Breast epithelium (tissue), 3 donors: ENCODE measurements around the gene ERCC6.

Experiments
- POLR2A ChIP-seq: fragments of 450-650 bp; IDR thresholded peaks from one replicate; pipeline ENCODE4 v1.6.1; 2016; ENCODE audit warnings: antibody characterized with exemption, mild to moderate bottlenecking, moderate library complexity
- POLR2AphosphoS5 ChIP-seq, 3 donors: sonication (generic); formaldehyde crosslinking; IDR thresholded peaks; one replicate each; pipeline ENCODE4 v1.6.1; 2017; ENCODE audit warnings: antibody characterized with exemption in 3 of 3
- TF ChIP-seq, protein P1 (sequence below), 3 donors: fragments of 450-650 bp; IDR thresholded peaks; one replicate each; pipeline ENCODE4 v1.5.1; 2016 to 2017; ENCODE audit warnings: antibody characterized with exemption in 3 of 3, mild to moderate bottlenecking in 3 of 3, moderate library complexity in 3 of 3

DNA sequence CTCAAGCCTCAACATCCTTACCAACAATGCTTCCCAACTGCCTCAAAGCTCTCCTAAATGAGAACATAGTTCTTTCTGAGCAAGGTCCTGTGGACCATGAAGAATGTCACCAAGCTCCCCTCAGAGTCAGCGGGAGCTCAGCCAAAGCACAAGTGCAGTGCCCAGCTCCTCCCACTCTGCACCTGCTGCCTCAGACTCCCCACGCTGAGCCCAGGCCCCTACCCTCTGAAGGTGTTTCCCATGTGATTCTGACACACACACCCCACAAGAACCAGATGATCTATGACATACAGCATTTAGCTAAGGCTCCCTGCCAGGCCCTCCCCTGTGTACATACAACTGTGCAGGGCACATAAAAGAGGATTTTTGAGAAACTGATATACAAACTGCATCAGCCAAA lies 19.2 kb downstream of the ERCC6 start:
- TF ChIP-seq POLR2AphosphoS5 (IDR thresholded peaks at IDR 0.05), result no peak
- TF ChIP-seq, protein P1, sequence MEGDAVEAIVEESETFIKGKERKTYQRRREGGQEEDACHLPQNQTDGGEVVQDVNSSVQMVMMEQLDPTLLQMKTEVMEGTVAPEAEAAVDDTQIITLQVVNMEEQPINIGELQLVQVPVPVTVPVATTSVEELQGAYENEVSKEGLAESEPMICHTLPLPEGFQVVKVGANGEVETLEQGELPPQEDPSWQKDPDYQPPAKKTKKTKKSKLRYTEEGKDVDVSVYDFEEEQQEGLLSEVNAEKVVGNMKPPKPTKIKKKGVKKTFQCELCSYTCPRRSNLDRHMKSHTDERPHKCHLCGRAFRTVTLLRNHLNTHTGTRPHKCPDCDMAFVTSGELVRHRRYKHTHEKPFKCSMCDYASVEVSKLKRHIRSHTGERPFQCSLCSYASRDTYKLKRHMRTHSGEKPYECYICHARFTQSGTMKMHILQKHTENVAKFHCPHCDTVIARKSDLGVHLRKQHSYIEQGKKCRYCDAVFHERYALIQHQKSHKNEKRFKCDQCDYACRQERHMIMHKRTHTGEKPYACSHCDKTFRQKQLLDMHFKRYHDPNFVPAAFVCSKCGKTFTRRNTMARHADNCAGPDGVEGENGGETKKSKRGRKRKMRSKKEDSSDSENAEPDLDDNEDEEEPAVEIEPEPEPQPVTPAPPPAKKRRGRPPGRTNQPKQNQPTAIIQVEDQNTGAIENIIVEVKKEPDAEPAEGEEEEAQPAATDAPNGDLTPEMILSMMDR (IDR thresholded peaks at IDR 0.05), result no peak
- TF ChIP-seq POLR2A, result no peak
